GM21717 (cell line): ENCODE results near the gene FKBP4.
"Not testable (repeated sequence)": the region's sequence is repeated elsewhere in the genome, so short reads cannot be mapped to it uniquely, and the experiment has no call there.

Source experiments
- ATAC-seq: cut with Tn5 transposase; IDR thresholded peaks from one replicate; pipeline ENCODE4 v1.9.1; 2021; ENCODE audit warnings: mild to moderate bottlenecking, moderate library complexity; ENCODE audit not compliant: unreplicated experiment

The FKBP4 gene

GRCh38 chr12:2794736-2795289 lies at the start of gene FKBP4:
Gene FKBP4, plus strand, starts transcription at chr12:2794970. Its CDS starts 170 bp downstream, at chr12:2795140.
- peak; percentile 72 for ATAC-seq

- ATAC-seq: no peak
Observed at GRCh38 chr12:2745655-2746054, 49.1 kb upstream of the FKBP4 start.

- ATAC-seq: no peak
Observed at GRCh38 chr12:2749580-2749979, 45.2 kb upstream of the FKBP4 start.

- no peak for ATAC-seq
Observed at GRCh38 chr12:2750185-2750584, 44.6 kb upstream of the FKBP4 start.

- no peak for ATAC-seq
Observed at GRCh38 chr12:2751230-2751629, 43.5 kb upstream of the FKBP4 start.

GRCh38 chr12:2751686-2752085 lies 43.1 kb upstream of the FKBP4 start:
- no peak for ATAC-seq

GRCh38 chr12:2752676-2753371 lies 41.9 kb upstream of the FKBP4 start:
- no peak for ATAC-seq

- ATAC-seq: no peak
Observed at GRCh38 chr12:2753536-2753935, 41.2 kb upstream of the FKBP4 start.

GRCh38 chr12:2754208-2754607 lies 40.6 kb upstream of the FKBP4 start:
- no peak for ATAC-seq

- no peak for ATAC-seq
Observed at GRCh38 chr12:2756756-2757155, 38.0 kb upstream of the FKBP4 start.

- ATAC-seq: no peak
Observed at GRCh38 chr12:2759733-2760132, 35.0 kb upstream of the FKBP4 start.

GRCh38 chr12:2764398-2764797 lies 30.4 kb upstream of the FKBP4 start:
- no peak for ATAC-seq

- ATAC-seq: no peak
Observed at GRCh38 chr12:2765052-2765451, 29.7 kb upstream of the FKBP4 start.

GRCh38 chr12:2765608-2766007 lies 29.2 kb upstream of the FKBP4 start:
- no peak for ATAC-seq

GRCh38 chr12:2768224-2768961 lies 26.4 kb upstream of the FKBP4 start:
- no peak for ATAC-seq

- no peak for ATAC-seq
Observed at GRCh38 chr12:2769866-2770533, 24.8 kb upstream of the FKBP4 start.

- not testable (repeated sequence) for ATAC-seq
Observed at GRCh38 chr12:2770544-2770943, 24.2 kb upstream of the FKBP4 start.

- no peak for ATAC-seq
Observed at GRCh38 chr12:2772370-2772769, 22.4 kb upstream of the FKBP4 start.

- ATAC-seq: no peak
Observed at GRCh38 chr12:2773199-2773875, 21.4 kb upstream of the FKBP4 start.

GRCh38 chr12:2775431-2775830 lies 19.3 kb upstream of the FKBP4 start:
- no peak for ATAC-seq
